HEK293T (cell line): ENCODE results near the gene TRIM6.

Experiments used
- ARNT ChIP-seq: fragments of 450-650 bp; IDR thresholded peaks from 2 replicates; pipeline ENCODE4 v1.6.1; 2017; ENCODE audit warnings: mild to moderate bottlenecking
- BHLHE40 ChIP-seq: fragments of 450-650 bp; IDR thresholded peaks from 2 replicates; pipeline ENCODE4 v1.6.1; 2016; ENCODE audit warnings: mild to moderate bottlenecking, moderate library complexity, borderline replicate concordance
- ELF4 ChIP-seq: fragments of 450-650 bp; IDR thresholded peaks from 2 replicates; pipeline ENCODE4 v1.6.1; 2017; ENCODE audit warnings: antibody characterized with exemption
- FOXA1 ChIP-seq: fragments of 450-650 bp; IDR thresholded peaks from 2 replicates; pipeline ENCODE4 v1.6.1; 2016; ENCODE audit warnings: mild to moderate bottlenecking
- FOXM1 ChIP-seq: fragments of 450-650 bp; IDR thresholded peaks from 2 replicates; pipeline ENCODE4 v1.6.1; 2017; ENCODE audit warnings: mild to moderate bottlenecking, borderline replicate concordance
- L3MBTL2 ChIP-seq: fragments of 450-650 bp; conservative IDR thresholded peaks from 2 replicates; pipeline ENCODE4 v1.6.1; 2016; ENCODE audit warnings: mild to moderate bottlenecking
- NFRKB ChIP-seq: fragments of 450-650 bp; IDR thresholded peaks from 2 replicates; pipeline ENCODE4 v1.6.1; 2016; ENCODE audit warnings: mild to moderate bottlenecking, moderate library complexity
- SP1 ChIP-seq: fragments of 450-650 bp; IDR thresholded peaks from 2 replicates; pipeline ENCODE4 v1.6.1; 2017
- TARDBP ChIP-seq: fragments of 450-650 bp; IDR thresholded peaks from 2 replicates; pipeline ENCODE4 v1.6.1; 2016

- no peak for TF ChIP-seq TARDBP
- no peak for TF ChIP-seq ELF4
- TF ChIP-seq BHLHE40: no peak
- TF ChIP-seq ARNT: no peak
- no peak for TF ChIP-seq SP1
- no peak for TF ChIP-seq FOXM1
- TF ChIP-seq L3MBTL2: no peak
- TF ChIP-seq FOXA1: no peak
- no peak for TF ChIP-seq NFRKB
Measured at GRCh38 chr11:5574654-5575053, 21.8 kb upstream of the TRIM6 start.
